ENCODE measurements around the gene ANKRD13A.

ANKRD13A gene

GRCh38 chr12:109998904-109999648, at the start of gene ANKRD13A:
Gene ANKRD13A, plus strand, starts transcription at chr12:109999430. Its CDS starts 259 bp downstream, at chr12:109999689.
- peak; percentile 86 to 93 for DNase-seq

- no peak for DNase-seq
These were observed 48.6 kb upstream of the ANKRD13A start for GRCh38 chr12:109950625-109951024.

GRCh38 chr12:109951136-109951535, 48.1 kb upstream of the ANKRD13A start:
- DNase-seq, result no peak

- no peak for DNase-seq
These were observed 47.5 kb upstream of the ANKRD13A start for GRCh38 chr12:109951751-109952150.

- no peak for DNase-seq
These were observed 46.9 kb upstream of the ANKRD13A start for GRCh38 chr12:109952160-109952858.

- no peak for DNase-seq
These were observed 46.4 kb upstream of the ANKRD13A start for GRCh38 chr12:109952873-109953272.

GRCh38 chr12:109953656-109954055, 45.6 kb upstream of the ANKRD13A start:
- DNase-seq, result no peak

GRCh38 chr12:109958374-109958773, 40.9 kb upstream of the ANKRD13A start:
- no peak for DNase-seq

GRCh38 chr12:109959411-109960093, 39.7 kb upstream of the ANKRD13A start:
- DNase-seq, result no peak

- no peak for DNase-seq
These were observed 38.0 kb upstream of the ANKRD13A start for GRCh38 chr12:109961201-109961600.

GRCh38 chr12:109961612-109962011, 37.6 kb upstream of the ANKRD13A start:
- DNase-seq, result no peak

GRCh38 chr12:109962398-109962797, 36.8 kb upstream of the ANKRD13A start:
- no peak for DNase-seq

- DNase-seq, result no peak
These were observed 35.9 kb upstream of the ANKRD13A start for GRCh38 chr12:109963330-109963729.

- DNase-seq, result no peak
These were observed 35.3 kb upstream of the ANKRD13A start for GRCh38 chr12:109963743-109964429.

- DNase-seq, result no peak
These were observed 32.7 kb upstream of the ANKRD13A start for GRCh38 chr12:109966546-109966945.

- DNase-seq, result no peak
These were observed 31.7 kb upstream of the ANKRD13A start for GRCh38 chr12:109967383-109968031.

GRCh38 chr12:109968032-109968420, 31.2 kb upstream of the ANKRD13A start:
- no peak for DNase-seq

GRCh38 chr12:109968801-109969200, 30.4 kb upstream of the ANKRD13A start:
- no peak for DNase-seq

- no peak for DNase-seq
These were observed 26.4 kb upstream of the ANKRD13A start for GRCh38 chr12:109972821-109973220.

GRCh38 chr12:109981311-109981710, 17.9 kb upstream of the ANKRD13A start:
- DNase-seq, result no peak

- no peak for DNase-seq
These were observed 17.0 kb upstream of the ANKRD13A start for GRCh38 chr12:109982210-109982609.

- DNase-seq, result no peak
These were observed 15.6 kb upstream of the ANKRD13A start for GRCh38 chr12:109983432-109984142.
